K562 (cell line): ENCODE results near the gene ZBTB46. TPM values are rescaled to one million over a fixed set of nuclear protein-coding genes. Genes with fewer than 3 reads are reported as not detected.

Experiments used
- CREM ChIP-seq: IDR thresholded peaks from 2 replicates; pipeline ENCODE4 v1.6.1; 2014; ENCODE audit warnings: antibody characterized with exemption, low read depth
- MAFK ChIP-seq: IDR thresholded peaks from 2 replicates; pipeline ENCODE4 v1.6.1; 2011; ENCODE audit warnings: low read length, improper control_type of control experiment
- ZBTB7A ChIP-seq: IDR thresholded peaks from 2 replicates; pipeline ENCODE4 v1.6.1; 2011; ENCODE audit warnings: low read depth, mild to moderate bottlenecking, low read length, moderate library complexity, borderline replicate concordance; ENCODE audit not compliant: control insufficient read depth
- polyA plus RNA-seq, 8 experiments: library from polyadenylated mRNA; depleted of rRNA in 4 of 8; stranded (reverse) in 5 of 8; unstranded in 3 of 8; fragments of >200 nt; fragmentation: Nextera tagmentation in 2 of 8; fragmentation: Illumina TruSeq in 1 of 8; extraction: Ambion mirVana in 2 of 8; extraction: Trizol in 1 of 8; gene quantifications; 2 replicates each; pipeline versions ENCODE4 v1.2.1 to v1.2.3, GENCODE V29; 2011 to 2014; ENCODE audit warnings: inconsistent platforms in 1 of 8, missing spikeins in 1 of 8
- total RNA-seq, 7 experiments: library from RNA; depleted of rRNA in 6 of 7; stranded (reverse); fragments of >200 nt in 6 of 7; fragmentation: Illumina TruSeq in 2 of 7; extraction: Trizol in 2 of 7; gene quantifications; 2 replicates each; pipeline versions ENCODE4 v1.2.1 to v1.2.3, GENCODE V29; 2011 to 2021; ENCODE audit warnings: low replicate concordance in 1 of 7
- TF ChIP-seq, protein P1 (sequence below), 3 experiments: IDR thresholded peaks in 2 of 3; conservative IDR thresholded peaks in 1 of 3; 2 replicates each; pipeline ENCODE4 v1.5.1; 2011 to 2012; ENCODE audit warnings: low read length in 3 of 3, mild to moderate bottlenecking in 3 of 3, control low read depth in 2 of 3, improper control_type of control experiment in 1 of 3, inconsistent platforms in 1 of 3, low read depth in 1 of 3, mixed read lengths in 1 of 3, moderate library complexity in 1 of 3; ENCODE audit not compliant: insufficient read depth in 2 of 3
- TF ChIP-seq, protein P2 (sequence below): sonication (generic); formaldehyde crosslinking; IDR thresholded peaks from 2 replicates; pipeline ENCODE4 v1.8.1; 2023; ENCODE audit warnings: mild to moderate bottlenecking, missing genetic modification reagents

Gene ZBTB46
- total and polyA plus RNA-seq, 9 of the 15 experiments (the other 6 are each of a cell fraction or from before 2014, with no cell fraction given) = 0.29 to 4.1 (median 1.1) TPM

DNA sequence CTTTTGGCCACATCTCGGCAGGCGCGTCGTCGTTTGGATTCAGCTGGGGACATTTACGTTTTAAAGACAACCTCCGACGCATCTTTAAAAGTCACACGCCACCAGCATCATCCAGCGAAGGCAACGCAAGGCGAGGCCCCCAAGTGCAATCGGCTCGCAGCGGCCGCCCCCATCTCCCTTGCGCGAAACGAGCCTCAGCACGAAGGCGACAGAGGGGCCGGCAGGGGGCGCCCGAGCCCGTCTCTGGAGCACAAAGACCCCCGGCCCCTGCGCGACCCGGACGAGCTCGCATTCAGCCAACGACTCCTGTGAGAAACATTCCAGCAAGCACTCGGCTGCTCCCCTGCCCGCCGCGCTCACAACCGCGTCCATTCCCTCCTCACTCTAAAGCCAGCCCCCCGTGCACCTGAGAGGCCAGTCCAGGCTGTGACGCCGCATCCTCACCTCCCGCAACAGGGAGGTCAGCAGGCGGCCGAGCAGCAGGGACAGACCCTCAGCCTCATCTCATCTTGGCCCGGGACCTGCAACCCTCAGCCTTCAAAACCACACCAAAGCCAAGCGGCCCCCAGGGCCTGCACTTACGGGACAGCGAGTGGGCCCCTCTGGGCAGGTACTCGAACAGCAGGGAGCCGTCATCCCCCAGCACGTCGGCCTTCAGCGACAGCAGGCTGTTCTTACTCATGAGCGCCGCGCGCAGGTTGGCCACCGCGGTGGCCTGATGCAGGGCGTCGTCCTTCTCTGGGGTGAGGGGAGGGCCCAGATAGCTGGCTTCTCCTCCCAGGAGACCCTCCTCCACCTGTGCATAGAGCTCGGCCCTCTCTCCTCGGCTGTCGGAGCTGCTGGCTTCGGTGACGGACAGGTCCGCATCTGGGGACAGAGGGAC is 55.7 kb downstream of the ZBTB46 start (continued):
- TF ChIP-seq, protein P1, sequence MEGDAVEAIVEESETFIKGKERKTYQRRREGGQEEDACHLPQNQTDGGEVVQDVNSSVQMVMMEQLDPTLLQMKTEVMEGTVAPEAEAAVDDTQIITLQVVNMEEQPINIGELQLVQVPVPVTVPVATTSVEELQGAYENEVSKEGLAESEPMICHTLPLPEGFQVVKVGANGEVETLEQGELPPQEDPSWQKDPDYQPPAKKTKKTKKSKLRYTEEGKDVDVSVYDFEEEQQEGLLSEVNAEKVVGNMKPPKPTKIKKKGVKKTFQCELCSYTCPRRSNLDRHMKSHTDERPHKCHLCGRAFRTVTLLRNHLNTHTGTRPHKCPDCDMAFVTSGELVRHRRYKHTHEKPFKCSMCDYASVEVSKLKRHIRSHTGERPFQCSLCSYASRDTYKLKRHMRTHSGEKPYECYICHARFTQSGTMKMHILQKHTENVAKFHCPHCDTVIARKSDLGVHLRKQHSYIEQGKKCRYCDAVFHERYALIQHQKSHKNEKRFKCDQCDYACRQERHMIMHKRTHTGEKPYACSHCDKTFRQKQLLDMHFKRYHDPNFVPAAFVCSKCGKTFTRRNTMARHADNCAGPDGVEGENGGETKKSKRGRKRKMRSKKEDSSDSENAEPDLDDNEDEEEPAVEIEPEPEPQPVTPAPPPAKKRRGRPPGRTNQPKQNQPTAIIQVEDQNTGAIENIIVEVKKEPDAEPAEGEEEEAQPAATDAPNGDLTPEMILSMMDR (IDR thresholded peaks at IDR 0.05 in 2 of 3, conservative IDR thresholded peaks at IDR 0.05 in 1 of 3; ENCODE audit: insufficient read depth in 2 of 3, low read depth in 1 of 3, low read length in 3 of 3) = peak; percentile 46 to 62 (median 52)
- TF ChIP-seq ZBTB7A = peak; percentile 90
- 0 out of 2 replicates have a peak, but pooled peaks have one; percentile 5 for TF ChIP-seq CREM
- TF ChIP-seq MAFK = no peak
- TF ChIP-seq, protein P2, sequence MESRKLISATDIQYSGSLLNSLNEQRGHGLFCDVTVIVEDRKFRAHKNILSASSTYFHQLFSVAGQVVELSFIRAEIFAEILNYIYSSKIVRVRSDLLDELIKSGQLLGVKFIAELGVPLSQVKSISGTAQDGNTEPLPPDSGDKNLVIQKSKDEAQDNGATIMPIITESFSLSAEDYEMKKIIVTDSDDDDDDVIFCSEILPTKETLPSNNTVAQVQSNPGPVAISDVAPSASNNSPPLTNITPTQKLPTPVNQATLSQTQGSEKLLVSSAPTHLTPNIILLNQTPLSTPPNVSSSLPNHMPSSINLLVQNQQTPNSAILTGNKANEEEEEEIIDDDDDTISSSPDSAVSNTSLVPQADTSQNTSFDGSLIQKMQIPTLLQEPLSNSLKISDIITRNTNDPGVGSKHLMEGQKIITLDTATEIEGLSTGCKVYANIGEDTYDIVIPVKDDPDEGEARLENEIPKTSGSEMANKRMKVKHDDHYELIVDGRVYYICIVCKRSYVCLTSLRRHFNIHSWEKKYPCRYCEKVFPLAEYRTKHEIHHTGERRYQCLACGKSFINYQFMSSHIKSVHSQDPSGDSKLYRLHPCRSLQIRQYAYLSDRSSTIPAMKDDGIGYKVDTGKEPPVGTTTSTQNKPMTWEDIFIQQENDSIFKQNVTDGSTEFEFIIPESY = peak; percentile 99
